Iris pigment epithelial cell (primary cell): Measurements from ENCODE around the gene NYAP2.
A peak's percentile ranks its signal among the peaks of the same experiment; 100 is the strongest.

Experiments
- DNase-seq: peaks from one replicate; pipeline ENCODE4 v3.0.0-alpha.2; 2011; ENCODE audit warnings: low read depth

NYAP2 gene

DNA sequence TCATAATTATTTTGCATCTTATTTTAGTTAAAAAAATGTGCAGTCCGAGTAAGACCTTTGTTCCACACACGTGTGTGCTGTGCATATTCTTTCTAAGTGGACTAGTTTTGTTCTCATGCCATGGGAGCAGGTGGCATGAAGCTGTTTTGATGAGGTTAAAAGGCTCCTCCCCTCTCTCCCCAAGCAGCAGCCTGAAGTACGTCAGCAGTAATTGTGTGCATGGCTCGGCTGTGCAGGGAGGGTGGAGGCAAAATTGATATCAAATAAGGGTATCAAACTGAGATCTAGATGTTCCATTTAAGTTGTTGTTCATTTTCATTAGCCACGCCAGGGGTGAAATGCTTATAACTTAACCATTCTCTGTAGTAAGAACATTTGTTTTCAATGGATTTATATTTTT lies at the start of gene NYAP2:
Gene NYAP2, plus strand, starts transcription at position 207 of the 400 bp plus-strand sequence. CDS start 9,171 bp downstream, outside the sequence.
- DNase-seq = no peak

DNA sequence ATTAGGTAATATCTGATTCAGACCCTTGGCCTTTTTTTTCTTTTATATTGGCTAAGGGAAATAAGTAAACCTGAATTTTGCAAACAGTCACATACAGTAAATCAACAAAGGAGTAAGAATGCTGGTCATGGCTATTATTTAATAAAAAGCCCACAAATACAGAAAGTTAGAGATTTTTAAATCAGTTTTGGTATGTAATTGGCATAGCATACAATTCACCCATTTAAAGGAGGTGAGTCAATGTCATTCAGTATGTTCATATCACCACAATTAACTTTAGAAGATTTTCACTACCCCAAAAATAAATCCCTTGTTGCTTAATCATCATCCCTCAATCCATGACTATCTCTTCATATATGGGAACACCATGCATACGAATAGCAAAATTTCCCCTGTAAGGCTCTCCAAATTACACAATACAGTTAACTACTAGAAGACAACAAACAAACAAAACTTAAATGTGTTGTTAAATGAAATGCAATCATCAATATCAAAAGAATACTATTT lies 45.9 kb upstream of the NYAP2 start:
- no peak for DNase-seq

DNA sequence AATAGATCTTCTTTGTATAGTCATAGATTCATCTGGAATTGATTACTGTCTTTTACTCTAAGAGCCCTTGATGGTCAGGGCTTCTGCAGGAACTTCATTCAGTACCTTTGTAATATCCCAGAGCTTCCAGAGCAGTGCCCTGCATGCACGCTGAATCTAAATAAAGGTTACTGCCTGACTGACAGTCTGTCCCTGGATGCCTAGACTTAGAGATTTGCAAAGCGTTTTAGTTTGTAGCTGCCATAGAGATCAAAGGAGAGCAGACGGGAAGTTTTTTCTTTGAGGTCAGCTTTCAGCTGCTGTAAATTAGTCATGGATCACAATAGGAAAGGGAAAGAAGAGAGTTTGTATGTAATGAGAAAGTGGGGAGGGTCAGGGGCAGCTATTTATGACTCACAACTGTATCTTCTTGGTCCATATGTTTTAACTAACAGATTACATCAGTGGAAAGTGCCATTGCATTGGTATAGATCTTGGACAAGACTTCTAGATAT lies 45.2 kb upstream of the NYAP2 start:
- peak; percentile 88 for DNase-seq

DNA sequence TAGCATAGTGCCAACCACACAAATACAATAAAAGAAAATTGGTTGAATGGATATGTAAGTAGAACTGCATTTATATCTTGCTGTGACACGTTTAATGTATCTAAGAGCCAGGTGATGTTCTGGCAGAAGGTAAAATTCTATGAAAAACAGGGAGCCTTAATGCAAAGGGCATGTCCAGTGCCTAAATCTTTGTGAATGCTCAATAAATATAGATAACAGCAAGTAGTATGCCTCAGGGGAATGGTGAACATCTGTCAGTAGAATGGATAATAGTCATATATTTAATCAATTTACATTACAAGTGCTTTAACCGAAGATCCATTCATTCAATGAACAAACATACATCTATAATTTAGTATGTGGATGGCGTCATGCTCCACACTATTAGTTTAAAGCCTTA lies 43.7 kb upstream of the NYAP2 start:
- DNase-seq = no peak

DNA sequence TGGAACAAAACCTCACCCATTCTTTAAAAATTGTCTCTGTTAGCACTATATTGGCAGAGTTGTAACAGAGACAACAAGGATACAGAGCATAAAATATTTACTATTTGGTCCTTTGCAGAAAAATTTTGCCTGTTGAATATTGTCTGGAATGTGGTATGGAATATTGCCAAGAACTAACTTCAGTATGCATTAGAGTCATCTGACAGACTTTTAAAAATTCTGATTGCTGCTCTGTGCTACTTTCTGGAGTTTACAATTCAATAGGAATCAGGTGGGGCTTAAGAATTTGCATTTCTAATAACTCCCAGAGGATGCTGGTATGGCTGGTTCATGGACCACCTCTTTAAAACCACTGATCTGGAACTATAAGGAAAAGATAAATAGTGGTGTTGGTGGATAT lies 32.8 kb upstream of the NYAP2 start:
- DNase-seq = peak; percentile 10

DNA sequence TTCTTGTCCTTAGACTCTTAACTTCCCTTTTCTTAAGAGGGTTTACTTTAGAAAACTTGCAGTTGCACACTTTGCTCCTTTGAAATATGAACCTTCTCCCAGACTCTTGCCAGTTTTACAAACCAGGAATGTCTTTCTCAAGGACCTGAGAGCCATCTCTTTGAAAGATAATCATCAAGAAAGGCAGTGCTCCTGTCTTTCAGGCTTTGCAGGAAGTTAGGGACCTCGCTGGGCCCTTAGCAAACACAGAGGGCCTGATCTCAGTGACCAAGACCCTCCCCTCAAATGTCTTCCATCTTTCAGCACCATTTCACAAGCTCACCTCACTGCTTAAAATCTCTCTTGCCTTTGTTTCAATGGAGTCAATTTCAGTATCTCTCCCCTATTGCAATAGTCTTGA lies 32.0 kb upstream of the NYAP2 start:
- peak; percentile 10 for DNase-seq

DNA sequence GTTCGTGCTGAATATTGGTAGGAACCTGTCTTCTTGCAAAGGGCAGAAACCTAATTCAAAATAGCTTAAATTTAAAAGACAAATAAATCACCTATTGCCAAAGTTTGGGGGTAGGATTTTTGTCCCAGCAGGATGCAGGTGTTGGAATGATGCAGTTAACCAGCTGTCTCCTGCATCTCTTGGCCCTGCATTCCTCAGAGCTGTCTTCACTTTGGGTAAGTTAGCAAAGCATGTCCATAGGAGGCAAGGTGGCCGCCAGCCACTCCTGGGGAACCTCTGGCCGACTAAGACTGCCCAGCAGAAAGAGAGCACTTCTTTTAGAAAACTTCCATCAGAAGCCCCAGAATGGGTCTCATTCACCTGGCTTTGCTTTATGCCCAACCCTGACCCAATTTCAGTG lies 20.5 kb upstream of the NYAP2 start:
- no peak for DNase-seq

DNA sequence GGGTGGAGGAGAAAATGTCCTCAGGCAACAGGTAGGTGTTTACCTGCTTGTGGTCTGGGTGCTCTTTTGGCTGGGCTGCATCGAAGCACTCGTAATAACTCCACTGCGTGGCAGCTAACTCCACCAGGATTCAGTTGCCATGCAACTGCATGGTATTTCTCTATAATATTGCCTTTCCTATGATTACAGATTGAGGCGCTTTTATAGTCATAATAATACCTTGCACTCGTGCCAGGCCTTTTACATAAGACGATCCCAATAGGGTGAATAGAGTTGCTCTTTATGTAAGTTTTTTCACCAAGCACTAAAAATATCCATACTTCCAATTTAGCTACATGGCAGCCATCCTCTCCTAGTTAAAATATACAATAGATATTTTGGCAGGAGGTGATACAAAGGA lies 19.7 kb upstream of the NYAP2 start:
- DNase-seq = no peak

DNA sequence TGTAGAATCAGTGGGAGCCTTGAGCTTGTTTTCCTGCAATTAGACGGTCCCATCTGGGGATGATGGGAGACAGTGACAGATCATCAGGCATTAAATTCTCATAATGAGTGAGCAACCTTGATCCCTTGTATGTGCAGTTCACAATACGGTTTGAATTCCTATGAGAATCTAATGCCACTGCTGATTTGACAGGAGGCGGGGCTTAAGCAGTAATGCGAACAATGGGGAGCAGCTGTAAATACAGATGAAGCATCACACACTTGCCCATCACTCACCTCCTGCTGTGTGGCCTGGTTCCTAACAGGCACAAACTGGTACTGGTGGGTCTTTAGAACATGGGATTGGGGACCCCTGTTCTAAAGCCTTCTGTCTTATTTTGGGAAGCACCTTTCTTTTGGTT lies 17.9 kb upstream of the NYAP2 start:
- DNase-seq = no peak

DNA sequence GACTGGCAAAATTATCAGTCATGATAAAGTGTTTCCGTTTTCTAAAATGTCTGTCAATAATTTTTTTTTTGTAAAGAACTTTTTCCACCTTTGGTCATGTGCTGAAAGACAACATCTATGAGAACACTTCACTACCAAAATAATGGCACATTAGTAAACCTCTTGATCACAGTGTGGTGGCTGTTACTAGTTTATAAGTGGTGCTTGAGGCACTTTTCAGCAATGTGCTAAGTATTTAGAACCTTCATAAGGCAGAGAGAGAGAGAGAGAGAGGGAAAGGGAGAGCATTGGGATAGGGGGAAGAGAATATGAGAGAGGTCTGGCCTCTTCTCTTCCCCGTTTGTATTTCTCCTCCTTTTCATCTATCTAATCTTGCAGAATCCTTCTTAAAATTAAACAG lies 1.1 kb upstream of the NYAP2 start:
- no peak for DNase-seq

DNA sequence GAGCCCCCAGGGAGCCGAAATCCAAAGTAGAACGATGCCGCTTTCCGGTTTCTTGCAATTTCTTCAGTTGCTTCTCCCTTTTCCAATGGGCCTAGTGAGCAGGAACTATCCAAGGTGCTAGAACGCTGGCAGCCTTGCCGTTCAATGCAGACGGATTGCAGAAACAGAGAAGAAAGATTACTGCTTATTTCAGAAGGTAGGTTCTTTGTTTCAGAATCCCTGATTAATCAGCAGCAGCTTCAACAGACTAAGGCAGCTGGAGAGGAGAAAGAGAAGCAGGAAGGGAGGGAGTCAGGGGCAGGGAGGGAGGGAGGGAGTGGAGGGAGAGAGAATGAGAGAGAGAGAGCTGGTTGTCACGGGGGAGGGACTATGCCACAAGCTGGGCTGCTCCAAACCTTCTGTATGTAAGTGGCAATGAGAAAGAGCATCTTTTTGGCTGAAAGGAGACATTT lies 576 bp downstream of the NYAP2 start:
- DNase-seq = peak; percentile 72

DNA sequence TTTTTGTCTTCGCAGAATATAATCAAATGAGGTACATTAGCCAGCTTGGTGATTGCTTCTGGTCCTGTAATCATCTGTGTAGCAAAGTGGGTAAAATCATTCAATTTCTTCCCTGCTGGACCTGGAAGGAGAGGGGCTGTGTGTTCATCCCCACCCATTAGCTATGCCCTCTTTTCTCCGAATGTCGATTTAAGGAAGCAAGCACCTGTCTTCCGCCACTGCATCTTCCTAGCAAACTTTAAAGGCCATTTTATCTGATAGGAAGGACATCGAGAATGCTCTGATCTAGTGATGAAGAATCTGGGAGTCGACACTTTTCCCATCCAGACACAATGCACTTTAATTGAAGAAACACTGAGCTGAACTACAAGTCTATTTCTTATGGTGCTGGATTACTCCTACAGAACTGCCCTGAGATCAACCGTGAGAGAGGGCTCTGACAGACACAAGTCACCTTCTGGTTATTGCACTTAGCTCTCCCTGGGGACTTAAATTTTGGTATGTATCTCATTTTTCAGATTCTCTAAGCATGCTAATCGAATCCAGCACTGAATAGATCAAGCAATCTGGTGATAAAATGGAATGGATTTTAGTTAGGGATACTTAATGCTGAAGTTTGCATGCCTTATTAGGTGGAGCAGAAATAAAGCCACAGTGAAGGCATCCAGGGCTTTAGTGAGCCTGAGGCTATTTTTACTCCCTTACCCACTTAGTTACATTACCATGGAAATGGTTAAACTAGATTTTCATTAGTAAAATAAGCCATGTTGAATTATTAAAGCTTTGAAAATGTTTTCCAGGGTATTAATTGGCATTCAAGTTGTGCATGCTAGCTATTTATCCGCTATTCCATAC lies 1.3 kb downstream of the NYAP2 start:
- no peak for DNase-seq

DNA sequence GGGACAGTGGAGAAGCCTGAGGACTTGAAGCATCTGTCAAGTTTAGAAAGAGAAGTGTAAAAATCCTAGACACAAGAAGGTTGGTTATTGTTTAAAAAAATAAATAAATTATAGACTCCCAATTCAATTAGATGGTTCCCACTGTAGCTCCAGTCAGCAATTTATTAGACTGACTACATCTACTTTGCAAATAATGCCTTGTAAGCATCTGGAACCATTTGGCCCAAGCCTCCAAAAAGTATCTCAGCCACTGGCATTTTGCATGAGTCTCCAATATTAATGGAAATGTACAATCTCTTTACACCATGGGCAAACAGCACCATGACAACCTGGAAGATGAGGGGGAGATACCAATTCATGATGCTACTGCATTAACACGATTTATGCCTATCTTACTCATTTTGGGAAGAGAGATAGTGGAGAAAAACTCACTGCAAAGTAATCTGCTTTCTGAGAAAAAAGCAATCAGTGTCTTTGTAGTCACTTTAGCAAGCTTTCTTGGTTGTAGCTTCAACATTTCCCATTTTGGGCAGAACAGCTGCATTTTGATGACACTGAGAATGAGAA lies 2.8 kb downstream of the NYAP2 start:
- DNase-seq = no peak

DNA sequence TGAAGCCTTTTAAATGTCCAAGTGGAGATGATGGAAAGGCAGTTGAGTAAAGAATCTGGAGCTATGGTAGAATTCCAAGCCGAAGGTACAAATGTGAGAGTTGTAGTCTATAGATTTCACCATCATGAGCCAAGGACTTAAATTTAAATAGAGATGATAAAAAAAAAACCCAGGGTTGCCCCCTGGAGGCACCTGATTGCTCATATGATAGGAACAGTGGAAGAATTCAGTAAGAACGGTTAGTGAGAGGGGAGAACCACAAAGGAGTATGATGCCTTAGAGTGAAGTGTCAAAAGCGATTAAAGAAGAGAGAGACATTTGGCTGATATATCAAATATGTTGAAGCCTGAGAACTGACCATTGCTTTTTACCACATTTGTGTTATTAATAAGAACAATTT lies 11.9 kb downstream of the NYAP2 start:
- no peak for DNase-seq

DNA sequence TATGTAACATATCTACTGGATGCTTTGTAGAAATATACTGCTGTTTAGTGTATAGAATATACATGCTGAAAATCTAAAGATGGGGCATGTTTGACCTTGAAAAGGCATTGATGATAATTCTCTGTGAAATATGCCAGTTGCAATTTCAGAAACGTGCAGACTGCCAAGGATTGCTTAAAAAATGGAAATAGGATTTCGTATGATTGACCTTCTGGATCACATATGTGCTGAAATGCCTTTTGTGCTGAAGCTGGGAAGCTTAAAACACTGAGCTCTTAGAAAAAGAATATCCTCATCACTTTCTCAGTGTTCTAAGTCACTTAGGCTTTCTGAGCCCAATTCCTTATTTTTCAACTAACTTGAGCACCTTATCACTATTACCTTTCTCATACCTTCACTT lies 14.3 kb downstream of the NYAP2 start:
- DNase-seq = no peak

DNA sequence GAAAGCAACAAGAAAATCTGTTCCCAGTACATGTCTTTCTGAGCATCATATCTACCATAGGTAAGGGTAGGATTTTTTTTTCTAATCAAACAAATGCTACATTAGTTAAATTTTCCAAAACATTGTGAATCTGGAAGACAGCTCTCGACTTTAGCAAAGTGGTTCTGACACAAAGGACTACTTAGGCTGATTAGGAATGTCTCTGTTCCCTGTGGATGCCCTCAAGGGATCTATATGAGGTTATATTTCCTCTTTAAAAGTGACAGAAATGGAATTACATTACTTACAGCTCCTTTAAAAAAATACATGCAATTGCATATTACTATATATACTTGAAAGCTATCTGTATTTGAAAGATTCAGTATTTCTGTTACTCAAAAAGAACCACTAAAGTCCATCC lies 15.4 kb downstream of the NYAP2 start:
- no peak for DNase-seq

DNA sequence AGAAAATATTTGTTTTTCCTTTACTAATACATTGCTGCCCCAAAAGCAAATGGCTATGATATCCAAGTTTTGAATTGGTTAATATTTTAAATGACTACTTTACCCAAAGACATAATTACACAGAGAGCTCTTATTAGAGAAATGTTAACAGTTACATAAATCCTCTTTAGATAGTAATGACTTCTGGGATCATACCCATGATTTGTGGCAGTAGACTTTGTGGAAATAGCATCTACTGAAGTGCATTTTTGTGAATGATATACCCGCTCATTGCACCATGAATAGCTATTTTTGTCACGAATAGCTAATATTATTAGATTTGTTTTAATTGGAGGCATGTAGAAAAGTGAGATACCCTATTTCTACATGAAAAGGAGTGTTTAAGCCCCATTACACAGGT lies 15.8 kb downstream of the NYAP2 start:
- DNase-seq = no peak

DNA sequence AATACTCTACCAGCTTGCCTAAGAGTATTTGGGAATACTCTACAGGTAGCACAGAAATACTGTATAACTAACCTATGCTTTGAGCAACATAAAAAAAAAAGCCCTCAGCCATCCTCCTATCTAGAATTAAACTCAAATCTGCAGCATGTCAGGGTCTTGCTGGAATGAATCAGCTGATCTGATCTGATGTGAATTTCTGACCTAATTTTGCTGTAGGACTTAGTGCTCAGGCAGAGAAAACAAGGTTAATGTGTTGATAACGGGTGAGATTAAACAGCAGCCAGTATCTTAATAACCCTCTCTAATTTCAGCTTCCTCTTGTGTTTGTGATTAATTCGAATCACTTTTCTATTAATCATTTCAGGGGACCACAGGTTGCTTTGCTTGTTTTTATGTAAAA lies 16.3 kb downstream of the NYAP2 start:
- DNase-seq = no peak

DNA sequence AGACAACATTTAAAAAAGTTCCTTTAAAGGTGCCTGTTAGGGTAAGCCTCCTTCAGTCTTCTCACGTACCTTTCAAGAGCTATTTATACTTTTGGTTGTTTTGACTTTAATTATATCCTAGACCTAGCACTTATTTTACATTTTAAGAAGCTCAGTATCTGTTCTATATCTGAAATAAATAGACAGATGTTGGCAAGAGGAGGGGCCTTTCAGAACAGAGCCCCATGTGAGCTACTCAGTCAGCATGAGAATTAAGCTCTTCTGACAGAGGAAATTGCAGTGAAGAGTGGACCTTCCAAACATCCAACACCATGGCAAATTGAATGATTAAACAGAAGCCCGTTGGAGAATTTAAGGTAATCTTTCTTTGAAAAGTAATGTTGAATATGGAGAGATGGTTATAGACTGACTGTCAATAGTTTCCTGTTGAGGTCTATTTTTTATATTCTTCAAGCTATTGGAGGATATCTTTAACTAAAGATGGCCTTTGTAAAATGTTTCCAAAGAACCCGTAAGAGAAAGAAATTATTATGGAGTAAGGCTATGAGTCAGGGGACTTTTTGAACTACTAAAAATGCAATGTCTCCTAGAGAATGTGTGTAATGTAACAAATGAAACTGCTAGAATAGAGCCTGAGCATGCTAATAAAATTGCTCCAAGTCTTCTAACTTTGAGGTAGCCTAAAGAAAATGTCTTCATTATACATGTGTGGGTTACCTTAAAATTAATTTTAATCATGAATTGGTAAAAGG lies 17.3 kb downstream of the NYAP2 start:
- no peak for DNase-seq

DNA sequence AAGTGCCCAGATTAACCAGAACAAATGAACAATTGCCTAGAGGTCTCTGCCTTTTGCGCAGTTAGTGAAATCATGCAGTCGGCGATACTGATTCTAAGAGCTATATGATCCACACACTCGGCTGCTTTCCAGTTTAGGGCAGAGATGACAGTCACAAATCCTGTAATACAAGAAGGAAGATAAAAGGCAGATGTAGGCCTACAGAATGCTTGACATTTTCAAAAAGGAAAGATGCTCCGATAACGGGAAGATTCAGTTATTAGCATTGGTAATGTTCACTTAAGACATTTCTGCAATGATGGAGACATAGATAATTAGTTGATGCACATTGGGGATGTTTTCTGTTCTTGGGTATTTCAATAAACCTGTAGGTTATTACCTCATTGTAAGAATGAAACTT lies 19.5 kb downstream of the NYAP2 start:
- DNase-seq = no peak

DNA sequence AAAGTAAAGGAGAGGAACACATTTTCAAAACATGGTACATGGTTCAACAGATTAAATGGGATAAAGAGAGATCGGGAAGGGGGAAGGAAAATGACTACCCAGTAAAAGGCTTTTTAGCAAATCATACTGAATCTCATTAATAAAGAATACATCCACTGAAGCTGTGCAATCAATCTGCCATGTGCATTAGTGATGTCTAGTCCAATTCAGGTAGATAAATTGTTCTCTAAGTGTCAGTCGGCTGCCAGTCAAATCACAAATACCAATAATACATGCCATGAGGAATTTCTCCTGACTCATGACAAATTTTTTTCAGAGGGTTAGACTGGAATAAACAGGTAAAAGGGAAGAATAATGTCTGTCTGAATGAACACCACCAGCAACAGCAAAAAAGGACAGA lies 22.6 kb downstream of the NYAP2 start:
- no peak for DNase-seq

DNA sequence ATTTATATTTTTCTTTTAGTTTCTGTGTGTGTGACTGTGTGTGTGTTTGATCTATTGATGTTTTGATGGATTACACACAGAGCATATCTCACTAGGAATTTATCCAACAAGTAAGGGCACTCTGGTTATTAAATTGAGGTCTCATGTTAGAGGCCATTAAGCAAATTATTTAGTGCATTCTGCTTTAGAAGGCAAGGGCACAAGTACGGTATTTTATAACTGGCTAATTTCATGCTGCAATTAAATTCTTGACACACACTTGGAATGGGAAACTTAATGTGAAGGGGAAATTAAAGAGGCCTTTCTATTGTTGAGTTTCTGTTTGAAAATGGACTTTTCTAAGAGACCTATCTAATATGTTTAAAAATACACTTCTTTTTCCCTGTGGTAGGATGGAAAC lies 25.8 kb downstream of the NYAP2 start:
- DNase-seq = no peak

DNA sequence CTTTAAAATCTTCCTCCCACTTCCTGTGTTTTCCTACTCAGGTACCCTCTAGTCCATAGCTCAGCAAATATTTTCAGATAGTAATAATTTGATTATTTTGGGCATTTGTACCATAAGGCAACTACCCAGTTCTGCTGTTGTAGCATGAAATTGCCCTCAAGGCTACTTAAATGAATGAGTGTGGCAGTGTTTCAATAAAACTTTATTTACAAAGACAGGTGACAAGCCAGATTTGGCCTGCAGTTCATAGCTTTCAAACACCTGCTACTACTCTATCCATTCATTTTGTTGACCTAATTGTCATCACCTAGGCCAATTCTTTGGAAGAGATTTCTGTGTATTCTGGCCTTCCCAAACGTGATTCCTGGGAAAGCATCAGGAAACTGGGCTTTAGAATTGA lies 28.9 kb downstream of the NYAP2 start:
- DNase-seq = no peak
